ENCODE results near the gene ALLC. TPM values are rescaled to one million over a fixed set of nuclear protein-coding genes. Genes with fewer than 3 reads are reported as not detected.

The ALLC gene
- total RNA-seq, 1 donor, result under 0.01 TPM

GRCh38 chr2:3627500-3628100, 30.4 kb upstream of the ALLC start:
- DNase-seq (ENCODE audit: low read depth), result no peak
- H3K4me3 ChIP-seq (ENCODE audit: low read depth, low read length), result no peak overlapping the region
- TF ChIP-seq, protein P1, sequence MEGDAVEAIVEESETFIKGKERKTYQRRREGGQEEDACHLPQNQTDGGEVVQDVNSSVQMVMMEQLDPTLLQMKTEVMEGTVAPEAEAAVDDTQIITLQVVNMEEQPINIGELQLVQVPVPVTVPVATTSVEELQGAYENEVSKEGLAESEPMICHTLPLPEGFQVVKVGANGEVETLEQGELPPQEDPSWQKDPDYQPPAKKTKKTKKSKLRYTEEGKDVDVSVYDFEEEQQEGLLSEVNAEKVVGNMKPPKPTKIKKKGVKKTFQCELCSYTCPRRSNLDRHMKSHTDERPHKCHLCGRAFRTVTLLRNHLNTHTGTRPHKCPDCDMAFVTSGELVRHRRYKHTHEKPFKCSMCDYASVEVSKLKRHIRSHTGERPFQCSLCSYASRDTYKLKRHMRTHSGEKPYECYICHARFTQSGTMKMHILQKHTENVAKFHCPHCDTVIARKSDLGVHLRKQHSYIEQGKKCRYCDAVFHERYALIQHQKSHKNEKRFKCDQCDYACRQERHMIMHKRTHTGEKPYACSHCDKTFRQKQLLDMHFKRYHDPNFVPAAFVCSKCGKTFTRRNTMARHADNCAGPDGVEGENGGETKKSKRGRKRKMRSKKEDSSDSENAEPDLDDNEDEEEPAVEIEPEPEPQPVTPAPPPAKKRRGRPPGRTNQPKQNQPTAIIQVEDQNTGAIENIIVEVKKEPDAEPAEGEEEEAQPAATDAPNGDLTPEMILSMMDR (IDR thresholded peaks at IDR 0.05; ENCODE audit: insufficient read depth, low read depth, low read length), result no peak

- no peak overlapping the region for H3K4me3 ChIP-seq (ENCODE audit: low read depth, low read length)
- TF ChIP-seq, protein P1 (IDR thresholded peaks at IDR 0.05; ENCODE audit: insufficient read depth, low read depth, low read length), result no peak
- DNase-seq (ENCODE audit: low read depth), result no peak
These were observed 29.7 kb upstream of the ALLC start for GRCh38 chr2:3628241-3628679.

DNA sequence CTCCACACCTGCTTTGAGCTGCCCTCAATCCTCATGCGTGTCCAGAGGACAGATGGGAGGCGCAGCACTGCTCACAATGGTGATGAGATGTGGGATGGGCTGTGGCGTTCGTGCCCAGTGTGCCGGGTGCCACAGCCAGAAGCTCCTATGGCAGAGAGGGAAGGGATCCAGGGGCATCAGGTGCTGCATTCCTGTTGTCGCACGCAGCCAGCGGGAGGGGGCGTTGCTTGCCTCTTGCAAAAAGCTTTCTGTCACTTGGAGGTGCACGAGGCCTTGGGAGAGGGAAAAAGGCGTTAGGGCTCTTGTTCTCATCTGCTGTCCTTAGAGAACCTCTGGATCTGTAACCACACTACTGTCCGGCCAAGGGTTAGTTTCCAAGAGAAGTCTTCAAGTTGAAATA, 29.2 kb upstream of the ALLC start:
- no peak overlapping the region for H3K4me3 ChIP-seq (ENCODE audit: low read depth, low read length)
- TF ChIP-seq, protein P1 (IDR thresholded peaks at IDR 0.05; ENCODE audit: insufficient read depth, low read depth, low read length), result no peak
- no peak for DNase-seq (ENCODE audit: low read depth)

- TF ChIP-seq, protein P1 (IDR thresholded peaks at IDR 0.05; ENCODE audit: insufficient read depth, low read depth, low read length), result no peak
- no peak overlapping the region for H3K4me3 ChIP-seq (ENCODE audit: low read depth, low read length)
- DNase-seq (ENCODE audit: low read depth), result no peak
These were observed 27.4 kb upstream of the ALLC start for GRCh38 chr2:3630631-3631030.

DNA sequence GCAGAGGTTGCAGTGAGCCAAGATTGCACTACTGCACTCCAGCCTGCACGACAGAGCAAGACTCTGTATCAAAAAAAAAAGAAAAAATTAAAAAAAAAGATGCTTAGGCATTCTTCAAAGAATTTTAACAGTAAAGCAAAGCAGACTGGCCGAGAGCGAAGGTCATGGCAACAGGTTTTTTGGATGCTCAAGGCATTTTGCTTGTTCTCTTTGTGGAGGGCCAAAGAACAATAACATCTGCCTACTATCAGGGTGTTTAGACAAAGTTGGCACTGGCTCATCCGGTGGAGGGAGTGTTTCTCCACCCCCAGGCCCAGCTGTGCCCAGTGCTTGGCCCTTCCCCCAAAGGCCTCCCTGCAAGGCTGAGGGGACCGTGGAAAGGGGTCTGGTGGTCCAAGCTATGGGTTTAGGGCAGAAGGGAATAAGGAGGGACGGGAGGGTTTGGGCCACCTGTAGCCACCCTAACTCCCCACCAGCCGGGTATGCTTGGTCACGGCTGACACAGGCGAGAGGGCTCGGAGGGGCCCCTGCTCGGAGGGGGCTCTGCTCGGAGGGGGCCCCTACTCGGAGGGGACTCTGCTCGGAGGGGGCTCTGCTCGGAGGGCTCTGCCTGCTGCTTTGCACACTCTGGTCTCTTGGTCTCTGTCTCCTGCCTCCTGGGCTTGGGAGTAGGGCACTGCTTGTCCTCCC, 26.7 kb upstream of the ALLC start:
- no peak overlapping the region for H3K4me3 ChIP-seq (ENCODE audit: low read depth, low read length)
- DNase-seq (ENCODE audit: low read depth), result no peak
- TF ChIP-seq, protein P1 (IDR thresholded peaks at IDR 0.05; ENCODE audit: insufficient read depth, low read depth, low read length), result no peak

- no peak overlapping the region for H3K4me3 ChIP-seq (ENCODE audit: low read depth, low read length)
- DNase-seq (ENCODE audit: low read depth), result no peak
- TF ChIP-seq, protein P1 (IDR thresholded peaks at IDR 0.05; ENCODE audit: insufficient read depth, low read depth, low read length), result no peak
These were observed 25.9 kb upstream of the ALLC start for GRCh38 chr2:3631851-3632659.
